ENCODE results near the gene CD2.

The CD2 gene

GRCh38 chr1:116760996-116761665 is 6.9 kb downstream of the CD2 start:
- DNase-seq = no peak

DNA sequence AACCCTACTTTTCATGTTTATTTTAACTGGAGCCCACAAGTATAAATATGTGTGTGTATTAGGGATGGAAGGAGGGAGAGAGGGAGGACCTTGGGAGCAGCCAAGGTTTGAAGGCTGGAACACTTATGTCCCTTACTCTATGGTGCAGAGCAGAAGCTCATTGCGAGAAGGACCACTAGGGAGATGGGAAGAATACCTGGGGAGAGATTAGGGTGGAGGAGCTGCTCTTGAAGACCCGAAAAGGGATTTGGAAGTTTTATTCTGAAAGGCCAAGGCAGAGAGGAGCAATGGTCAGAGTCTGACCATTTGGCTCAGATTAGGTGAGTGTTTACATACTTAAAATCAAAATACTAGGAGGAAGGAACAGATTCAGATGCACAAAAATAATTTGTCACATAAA is 8.1 kb downstream of the CD2 start:
- no peak for DNase-seq

DNA sequence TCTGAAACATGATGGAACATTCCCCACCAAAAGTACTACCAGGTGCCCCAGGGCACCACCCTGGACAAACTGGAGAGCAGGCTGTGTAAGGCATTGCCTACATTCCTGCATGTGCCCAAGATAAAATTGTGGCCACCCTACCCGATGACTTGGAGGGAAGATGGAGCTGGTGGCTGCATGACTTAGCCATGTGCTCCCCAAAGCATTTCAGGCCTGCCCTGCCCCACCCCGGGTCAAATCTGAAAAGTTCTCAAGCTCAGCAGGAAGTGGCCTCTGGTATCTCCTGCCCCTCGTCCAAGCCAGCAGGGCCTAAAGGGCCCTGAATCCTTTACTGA is 8.5 kb downstream of the CD2 start:
- DNase-seq = no peak

- no peak for DNase-seq
Observed at GRCh38 chr1:116763116-116763786, 9.0 kb downstream of the CD2 start.

DNA sequence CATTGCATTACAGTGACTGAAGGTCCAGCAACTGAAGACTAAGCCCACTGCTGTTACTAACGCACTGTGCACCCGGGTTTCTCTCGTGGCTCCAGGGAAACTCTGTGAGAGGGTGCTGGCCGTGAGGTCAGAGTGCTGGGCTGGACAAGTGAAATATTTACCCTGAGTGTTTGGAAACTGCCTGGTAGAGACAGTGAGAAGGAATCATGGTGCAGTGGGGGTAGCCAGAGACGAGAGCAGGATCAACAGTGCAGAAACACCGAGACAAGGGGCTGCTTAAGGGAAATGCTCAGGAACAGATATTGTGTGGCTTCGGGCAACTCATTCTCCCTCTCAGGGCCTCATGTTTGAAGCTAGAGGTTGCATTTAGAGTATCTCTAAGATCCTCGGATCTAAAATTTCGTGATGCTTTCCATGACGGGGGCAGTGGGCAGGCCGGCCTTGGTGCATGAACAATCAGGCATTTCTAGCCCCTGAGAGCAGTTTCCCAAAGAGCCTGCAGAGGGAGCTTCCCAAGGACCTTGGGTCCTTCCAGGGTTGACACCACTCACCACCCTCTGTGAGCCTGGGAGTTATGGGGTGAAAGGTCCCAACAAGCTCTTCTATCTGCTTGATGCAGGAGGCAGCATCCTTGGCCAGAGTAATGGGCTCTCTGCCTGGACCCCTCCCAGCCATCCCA is 9.7 kb downstream of the CD2 start:
- DNase-seq = no peak

- DNase-seq = no peak
Observed at GRCh38 chr1:116764466-116764898, 10.3 kb downstream of the CD2 start.

- no peak for DNase-seq
Observed at GRCh38 chr1:116764906-116765862, 11.0 kb downstream of the CD2 start.

DNA sequence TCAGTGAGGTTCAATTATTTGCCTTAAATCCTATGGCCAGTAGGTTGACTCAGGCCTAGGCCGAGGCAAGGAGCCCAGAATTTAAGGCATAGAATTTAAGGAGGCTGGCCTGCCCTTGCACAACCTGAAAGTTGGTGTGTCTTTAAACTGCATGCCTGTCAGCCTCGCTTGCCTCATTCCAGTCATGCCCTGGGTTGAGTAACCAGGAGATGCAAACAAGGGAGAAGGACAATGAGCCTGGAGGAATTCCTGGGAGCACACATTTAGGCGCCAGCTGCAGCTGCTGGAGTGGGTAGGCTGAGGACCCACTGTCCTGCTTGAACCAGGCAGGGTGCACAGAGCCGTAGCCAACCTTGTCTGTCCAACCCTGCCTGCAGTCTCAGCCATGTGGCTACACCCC is 11.7 kb downstream of the CD2 start:
- DNase-seq = no peak

- no peak for DNase-seq
Observed at GRCh38 chr1:116766616-116767469, 12.6 kb downstream of the CD2 start.

DNA sequence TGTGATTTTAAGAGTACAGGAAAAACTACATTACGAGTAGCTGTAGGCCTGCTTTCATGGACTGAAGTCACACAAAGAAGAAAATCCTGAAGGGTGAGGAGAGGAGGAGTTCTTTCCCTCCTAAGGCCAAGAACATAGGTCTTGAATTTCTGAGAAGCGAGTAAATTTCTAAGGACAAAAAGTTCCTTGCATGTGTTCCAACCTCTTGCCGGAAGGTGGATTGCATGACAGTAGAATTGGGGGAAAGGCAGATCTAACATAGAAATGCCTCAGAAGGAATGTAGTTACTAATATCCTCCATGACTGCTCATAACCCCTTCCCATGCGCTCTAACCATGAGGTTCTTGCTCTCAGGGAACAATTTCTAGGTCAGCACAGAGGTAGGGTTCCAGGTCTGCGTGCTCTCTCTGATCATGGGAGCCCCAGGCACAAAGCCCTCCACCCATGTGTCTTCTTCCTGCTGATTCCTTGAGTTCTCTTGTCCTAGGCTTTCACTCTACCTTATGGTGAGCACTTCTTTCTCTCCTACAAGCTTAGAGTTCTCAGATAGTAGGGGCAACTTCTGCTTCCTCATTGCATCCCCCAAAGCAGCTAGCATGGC is 13.7 kb downstream of the CD2 start:
- no peak for DNase-seq

GRCh38 chr1:116768416-116769103 is 14.3 kb downstream of the CD2 start:
- no peak for DNase-seq

GRCh38 chr1:116769104-116769452 is 14.8 kb downstream of the CD2 start:
- no peak for DNase-seq

GRCh38 chr1:116769561-116769977 is 15.3 kb downstream of the CD2 start:
- DNase-seq = no peak

- DNase-seq = no peak
Observed at GRCh38 chr1:116769994-116770393, 15.8 kb downstream of the CD2 start.

DNA sequence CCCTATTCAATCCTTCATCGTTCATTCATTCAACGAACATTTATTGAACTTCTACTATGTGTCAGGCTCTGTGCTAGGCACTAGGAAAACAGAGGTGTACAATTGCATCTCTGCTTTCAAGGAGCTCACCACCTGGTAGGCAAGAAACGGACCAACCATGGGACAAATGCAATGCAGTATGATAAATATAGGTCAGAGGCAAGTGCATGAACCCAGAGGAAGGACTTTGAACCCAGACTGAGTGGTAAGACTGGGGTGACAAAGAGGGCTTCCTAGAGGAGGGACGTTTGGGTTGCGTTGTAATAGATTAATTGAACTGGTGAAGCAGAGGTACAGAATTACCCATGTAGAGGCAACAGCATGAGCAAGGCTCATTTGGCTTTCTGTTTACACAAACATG is 16.4 kb downstream of the CD2 start:
- no peak for DNase-seq

DNA sequence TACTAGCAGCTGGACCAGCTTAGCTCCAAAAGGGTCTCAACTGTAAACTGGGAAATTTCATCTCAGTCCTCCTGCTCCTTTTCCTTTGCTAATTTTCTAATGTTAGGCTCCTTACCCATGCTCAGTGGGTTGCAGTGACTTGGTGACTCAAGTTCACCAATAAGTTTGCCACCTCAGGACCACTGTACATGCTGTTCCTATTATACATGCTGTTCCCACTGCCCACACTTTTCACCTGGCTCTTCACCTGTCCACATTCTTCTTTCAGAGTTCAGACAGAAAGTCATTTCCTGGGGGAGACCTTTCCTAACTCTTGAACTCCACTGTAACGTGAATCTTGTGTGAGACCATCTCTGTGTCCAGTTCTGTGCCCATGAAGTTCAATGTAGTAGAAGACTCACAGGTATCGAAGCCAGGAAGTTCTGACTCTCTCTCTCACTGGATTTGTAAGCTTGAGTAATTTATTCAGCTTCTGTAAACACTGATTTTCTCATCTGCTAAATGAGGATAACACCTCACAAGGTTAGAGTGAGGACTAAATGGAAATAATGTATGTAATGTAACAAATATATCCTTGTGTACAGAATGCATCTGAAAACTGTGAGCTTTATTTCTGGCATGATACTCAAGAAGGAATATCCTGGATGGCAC is 17.9 kb downstream of the CD2 start:
- DNase-seq = no peak

DNA sequence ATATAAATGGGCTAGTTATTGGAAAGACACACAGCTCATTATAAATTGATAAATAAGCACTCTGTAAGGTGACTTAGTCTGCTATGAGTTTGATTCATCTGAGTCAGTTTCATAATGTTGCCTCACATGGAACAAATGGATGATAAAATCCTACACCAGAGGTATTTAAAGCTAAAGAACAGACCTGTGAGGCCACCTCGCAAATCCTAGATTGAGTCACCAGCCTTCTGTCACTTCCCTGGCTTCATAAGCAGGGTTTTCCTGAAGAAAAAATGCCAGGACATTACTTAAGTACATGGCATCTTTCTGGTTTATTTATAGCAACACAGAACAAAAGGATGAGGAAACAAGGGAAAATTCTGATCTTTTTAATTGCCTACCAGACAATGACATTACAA is 18.4 kb downstream of the CD2 start:
- no peak for DNase-seq

DNA sequence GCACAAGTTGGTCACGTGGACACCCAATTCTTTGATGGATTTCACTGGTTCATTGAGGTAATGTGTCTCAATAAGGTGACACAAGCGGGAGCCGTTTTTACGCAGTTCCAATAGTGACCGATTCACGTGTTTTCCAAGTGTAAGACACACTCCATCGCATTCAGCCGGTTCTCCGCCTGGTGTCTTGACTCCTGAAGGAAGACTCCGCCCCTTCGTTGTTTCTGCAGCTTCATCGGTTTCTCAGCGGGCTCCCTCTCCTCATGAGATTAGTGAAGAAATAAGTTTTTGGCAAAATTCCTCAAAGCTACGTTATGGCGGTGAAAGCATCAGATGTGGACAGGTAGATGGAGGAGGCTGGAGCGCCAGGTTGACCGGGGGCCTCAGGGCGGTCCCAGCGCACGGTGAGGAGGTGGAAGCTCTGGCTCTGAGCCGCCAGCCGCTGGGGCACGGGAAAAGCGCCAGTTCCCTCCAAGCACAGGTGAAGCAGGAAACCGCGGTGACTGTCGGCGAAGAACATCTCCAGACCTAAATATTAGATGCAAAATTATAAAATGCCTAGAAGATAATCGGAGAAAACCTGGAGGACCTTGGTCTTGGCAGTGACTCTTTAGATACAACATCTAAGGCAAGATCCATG is 21.0 kb downstream of the CD2 start:
- no peak for DNase-seq

- no peak for DNase-seq
Observed at GRCh38 chr1:116777831-116778830, 23.9 kb downstream of the CD2 start.
